HG03432 (cell line): ENCODE measurements around the gene SLC6A11.

ENCODE experiments used
- ATAC-seq: cut with Tn5 transposase; IDR thresholded peaks from one replicate; pipeline ENCODE4 v1.9.1; 2021; ENCODE audit warnings: mild to moderate bottlenecking, moderate library complexity; ENCODE audit not compliant: unreplicated experiment

SLC6A11 gene

GRCh38 chr3:10837849-10838248, 21.8 kb downstream of the SLC6A11 start:
- ATAC-seq, result no peak

GRCh38 chr3:10839167-10839566, 23.1 kb downstream of the SLC6A11 start:
- ATAC-seq, result no peak

GRCh38 chr3:10841100-10841499, 25.1 kb downstream of the SLC6A11 start:
- ATAC-seq, result no peak

DNA sequence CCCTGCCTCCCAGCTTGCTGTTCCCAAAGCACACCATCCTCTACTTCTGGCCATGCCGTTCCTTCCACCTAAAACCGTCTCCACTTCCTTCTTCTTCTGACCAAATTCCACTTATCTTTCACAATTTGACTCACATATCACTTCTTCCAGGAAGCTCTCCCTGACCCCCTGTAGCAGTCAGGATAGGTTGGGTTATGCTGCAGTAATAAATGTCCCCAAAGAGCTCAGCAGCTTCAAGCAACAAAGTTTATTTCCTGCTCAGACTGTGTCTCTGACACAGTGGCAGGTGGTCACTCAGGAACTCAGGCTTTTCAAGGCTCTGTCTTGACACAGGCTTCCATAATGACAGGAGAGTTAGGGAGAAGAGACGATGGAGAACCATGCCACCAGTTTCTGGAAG, 27.4 kb downstream of the SLC6A11 start:
- no peak for ATAC-seq

- ATAC-seq, result no peak
Measured at GRCh38 chr3:10845001-10845761, 29.2 kb downstream of the SLC6A11 start.

GRCh38 chr3:10845839-10846656, 30.0 kb downstream of the SLC6A11 start:
- ATAC-seq, result peak; percentile 82

DNA sequence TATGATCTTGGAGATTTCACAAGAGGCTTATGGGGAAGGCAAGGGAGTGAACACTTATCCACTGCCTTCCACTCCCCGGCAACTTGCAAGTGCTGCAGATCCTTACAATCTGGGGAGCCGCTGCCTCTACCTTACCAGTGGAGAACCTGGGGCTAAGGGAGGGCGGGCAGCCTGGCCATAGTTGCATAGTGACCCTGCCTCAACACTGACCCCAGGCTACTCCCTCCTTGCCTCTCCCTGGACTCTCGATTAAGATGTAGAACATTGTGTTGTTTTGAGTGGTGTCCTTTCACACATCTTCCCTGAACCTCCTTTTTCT, 30.6 kb downstream of the SLC6A11 start:
- no peak for ATAC-seq

- no peak for ATAC-seq
Measured at GRCh38 chr3:10848261-10848660, 32.2 kb downstream of the SLC6A11 start.

DNA sequence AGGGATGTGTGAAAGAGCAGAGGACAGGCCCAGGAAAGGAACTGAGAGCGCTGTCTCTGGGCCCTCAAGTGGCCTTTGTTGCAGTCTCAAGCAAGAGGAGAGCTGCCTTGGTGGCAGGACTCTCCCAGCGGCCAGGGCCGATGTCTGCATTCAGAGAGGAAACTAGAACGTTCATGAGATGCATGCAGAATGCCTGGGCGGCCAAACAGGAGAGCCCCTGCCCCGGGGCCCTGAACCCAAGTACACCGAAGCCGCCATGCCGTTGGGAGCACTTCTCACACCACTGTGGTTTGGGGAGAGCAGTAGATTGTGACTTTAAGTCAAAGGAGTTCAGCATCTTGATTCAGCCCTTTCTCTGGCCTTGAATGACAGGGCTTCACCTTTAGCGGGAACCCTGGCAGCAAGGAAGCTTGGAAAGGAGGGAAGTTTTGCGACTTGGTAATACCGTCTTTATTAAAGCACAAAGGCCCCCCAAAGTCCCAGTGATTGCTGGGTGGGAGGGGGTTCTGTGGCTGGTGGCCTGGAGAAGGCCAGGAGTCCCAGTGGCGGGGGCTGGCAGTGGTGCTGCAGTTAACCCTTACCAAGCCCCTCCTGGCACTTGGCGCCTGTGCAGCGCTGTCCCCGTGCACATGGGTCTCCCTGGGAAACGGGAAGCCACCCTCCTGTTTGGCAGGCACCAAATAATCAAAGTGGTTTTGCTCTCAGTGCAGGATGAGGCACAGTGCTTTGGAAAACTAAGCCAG, 36.2 kb downstream of the SLC6A11 start:
- ATAC-seq, result no peak

DNA sequence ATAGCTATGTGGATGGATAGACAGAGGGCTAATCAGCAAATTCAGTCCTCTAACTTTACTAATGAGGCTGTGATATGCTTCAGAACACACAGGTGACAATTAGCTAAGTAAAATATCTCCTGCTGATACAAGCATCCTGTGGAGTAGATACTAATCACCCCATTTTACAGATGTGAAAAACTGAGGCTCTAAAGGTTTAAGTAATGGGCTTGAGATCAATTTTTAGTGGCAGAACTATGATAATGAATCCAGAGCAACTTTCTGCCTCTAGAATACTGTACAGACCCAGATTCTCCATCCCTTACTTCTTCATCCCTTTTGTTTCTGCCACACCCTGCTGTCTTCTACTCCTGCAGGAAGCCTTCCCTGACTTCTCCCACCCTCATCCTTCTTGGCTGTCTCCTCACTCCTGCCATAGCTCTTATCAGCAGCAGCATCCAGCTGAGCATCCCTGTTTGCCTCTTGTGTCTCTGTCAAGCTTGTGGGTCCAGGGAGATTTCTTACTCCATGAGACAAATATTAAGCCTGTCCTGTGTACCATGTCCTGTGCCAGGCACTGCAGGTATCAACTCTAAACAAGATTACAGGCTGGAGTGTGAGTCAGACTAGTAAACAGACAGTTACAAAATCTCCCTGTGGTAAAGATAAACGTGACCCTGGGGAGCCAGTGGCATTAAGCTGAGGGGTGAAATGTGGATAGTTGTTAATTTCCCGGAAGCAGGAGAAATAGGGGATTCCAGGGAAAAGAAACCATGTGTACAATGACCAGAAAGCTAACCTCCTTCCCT, 39.2 kb downstream of the SLC6A11 start:
- no peak for ATAC-seq

GRCh38 chr3:10855871-10856662, 40.0 kb downstream of the SLC6A11 start:
- no peak for ATAC-seq

- no peak for ATAC-seq
Measured at GRCh38 chr3:10857235-10857634, 41.2 kb downstream of the SLC6A11 start.

GRCh38 chr3:10858091-10858490, 42.1 kb downstream of the SLC6A11 start:
- ATAC-seq, result no peak

DNA sequence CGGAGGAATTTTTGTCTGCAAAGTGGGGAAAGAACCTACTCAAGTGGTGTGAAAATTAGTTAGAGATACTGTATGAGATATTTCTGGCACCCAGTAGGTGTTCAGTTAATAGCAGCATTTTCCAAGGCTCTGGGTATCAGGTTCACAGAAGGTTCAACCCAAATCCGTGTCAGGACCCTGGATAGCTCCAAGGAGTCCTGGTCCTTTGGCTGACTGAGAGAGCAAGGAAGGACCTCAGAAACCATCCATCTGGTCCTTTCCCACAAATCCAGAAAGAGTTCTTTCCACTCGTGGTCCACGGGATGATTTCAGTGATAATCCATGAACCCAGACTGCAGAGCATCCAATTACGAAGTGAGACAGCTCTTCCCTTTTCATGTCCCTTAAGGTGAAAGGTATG, 51.4 kb downstream of the SLC6A11 start:
- no peak for ATAC-seq

DNA sequence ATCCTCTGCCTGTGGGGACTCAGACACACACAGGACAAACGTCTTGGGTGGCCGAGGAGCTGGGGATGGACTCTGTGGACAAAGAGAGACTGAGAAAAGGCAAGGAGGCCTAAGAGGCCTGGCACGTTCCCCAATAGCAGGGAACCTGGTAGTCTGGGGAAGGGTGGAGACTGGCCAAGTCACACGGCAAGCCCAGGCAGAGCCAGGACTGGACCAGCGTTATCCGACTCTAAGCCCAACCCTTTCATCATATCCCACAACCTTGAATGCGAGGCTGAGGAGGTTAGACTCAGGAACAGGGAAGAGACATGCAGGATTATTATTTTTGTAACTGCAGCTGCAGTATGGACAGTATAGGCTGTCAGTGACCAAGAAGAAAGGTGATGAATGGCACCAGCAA, 53.4 kb downstream of the SLC6A11 start:
- ATAC-seq, result no peak

GRCh38 chr3:10870296-10870695, 54.3 kb downstream of the SLC6A11 start:
- no peak for ATAC-seq

- no peak for ATAC-seq
Measured at GRCh38 chr3:10873415-10873814, 57.4 kb downstream of the SLC6A11 start.

DNA sequence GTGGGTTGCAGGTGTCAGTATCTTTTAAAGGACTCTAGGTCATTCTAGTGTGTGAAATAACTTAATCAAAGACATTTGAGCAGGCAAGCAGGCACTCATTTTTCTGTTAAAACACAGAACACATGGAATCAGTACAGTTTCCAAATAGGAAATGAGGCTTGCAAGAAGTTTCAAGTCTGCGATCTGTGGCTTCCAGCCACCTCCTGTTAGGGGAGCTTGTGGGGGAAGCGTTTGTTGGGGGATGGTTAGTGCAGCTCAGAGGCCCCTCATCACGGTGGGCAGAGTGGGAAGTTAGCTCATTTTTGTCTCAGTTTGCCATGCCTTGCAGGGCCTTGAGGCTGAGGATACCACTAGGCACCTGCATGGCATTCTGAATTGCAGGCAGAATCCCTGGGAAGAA, 59.9 kb downstream of the SLC6A11 start:
- no peak for ATAC-seq

DNA sequence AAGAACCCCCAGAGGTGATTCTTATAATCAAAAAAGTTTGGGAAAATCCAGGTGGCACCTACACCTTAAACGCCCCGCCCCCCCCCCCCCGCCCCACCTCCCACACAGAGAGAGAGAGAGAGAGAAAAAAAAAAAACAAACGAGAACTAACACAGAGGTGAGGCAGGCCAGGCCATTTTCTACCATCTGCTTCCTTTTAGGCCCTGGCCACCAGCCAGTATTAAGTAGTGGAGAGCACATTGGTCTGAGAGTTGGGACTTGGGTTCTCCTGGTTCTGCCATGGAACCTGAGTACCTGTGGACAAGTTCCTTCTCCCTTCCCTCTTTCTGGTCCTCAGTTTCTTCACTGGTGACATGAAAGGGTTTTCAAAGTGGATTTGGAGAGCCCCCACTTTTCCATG, 60.6 kb downstream of the SLC6A11 start:
- no peak for ATAC-seq

- no peak for ATAC-seq
Measured at GRCh38 chr3:10882851-10883250, 66.8 kb downstream of the SLC6A11 start.
